Measurements from ENCODE around the gene MTG2.

MTG2 gene

GRCh38 chr20:62182469-62183425 lies at the start of gene MTG2:
MTG2 (plus strand) TSS chr20:62183028; CDS start chr20:62193421, 10,393 bp downstream.
- DNase-seq (ENCODE audit: low spot score), result peak; percentile 100

- no peak for DNase-seq (ENCODE audit: low spot score)
These were observed 49.6 kb upstream of the MTG2 start for GRCh38 chr20:62133051-62133845.

GRCh38 chr20:62133864-62134263 lies 49.0 kb upstream of the MTG2 start:
- DNase-seq (ENCODE audit: low spot score), result peak; percentile 55

- DNase-seq (ENCODE audit: low spot score), result no peak
These were observed 48.0 kb upstream of the MTG2 start for GRCh38 chr20:62134735-62135231.

GRCh38 chr20:62135573-62136266 lies 47.1 kb upstream of the MTG2 start:
- DNase-seq (ENCODE audit: low spot score), result no peak

DNA sequence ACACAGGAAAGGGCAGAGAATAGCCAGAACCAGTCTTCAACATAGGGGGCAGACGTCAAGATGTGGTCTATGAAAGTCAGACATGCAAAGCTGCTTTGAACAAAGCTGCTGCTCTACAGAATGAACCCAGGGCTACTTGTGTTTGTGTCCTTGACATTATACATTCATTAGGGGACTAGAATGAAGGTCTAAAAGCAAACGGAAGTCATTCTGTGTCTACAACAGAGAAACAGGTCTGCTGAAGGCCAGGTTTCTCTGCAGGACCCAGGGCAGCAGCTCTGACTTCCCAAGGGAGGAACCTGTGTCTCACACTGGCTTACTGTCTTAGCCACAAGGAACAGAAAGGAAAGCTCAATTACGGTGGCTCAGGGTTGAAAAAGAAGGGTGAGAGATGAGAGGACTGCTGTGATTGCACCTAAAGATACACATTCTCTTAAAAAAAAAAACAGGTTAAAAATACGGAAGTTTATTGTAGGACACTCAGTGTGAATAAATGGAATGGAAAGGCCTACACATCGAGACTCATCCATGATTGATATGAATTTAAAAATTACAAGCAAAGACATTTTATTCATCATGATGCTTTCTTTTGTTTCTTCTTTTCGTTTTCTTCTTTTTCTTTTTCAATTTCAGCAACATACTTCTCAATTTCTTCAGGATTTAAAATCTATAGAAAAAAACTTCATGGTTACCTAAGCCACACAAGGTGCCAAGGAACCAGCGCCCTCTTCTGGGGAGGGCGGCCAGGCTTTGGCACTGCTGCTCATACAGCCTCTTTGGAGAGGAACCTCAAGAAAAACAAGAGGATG lies 46.3 kb upstream of the MTG2 start:
- peak; percentile 76 for DNase-seq (ENCODE audit: low spot score)

DNA sequence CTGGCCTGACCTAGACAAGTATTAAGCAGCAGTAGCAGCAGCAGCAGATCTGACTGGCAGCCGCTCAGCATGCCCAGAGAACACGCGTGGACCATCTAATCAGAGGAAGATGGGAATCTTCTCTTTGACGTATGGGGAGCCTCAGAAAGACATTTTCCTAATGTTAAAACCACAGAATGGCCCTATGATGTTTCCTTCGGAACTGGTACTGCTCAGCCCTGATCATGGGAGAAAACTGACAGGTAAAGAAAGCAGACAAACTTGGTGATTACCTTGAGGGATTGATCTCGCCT lies 45.8 kb upstream of the MTG2 start:
- DNase-seq (ENCODE audit: low spot score), result no peak

GRCh38 chr20:62137478-62138203 lies 45.2 kb upstream of the MTG2 start:
- DNase-seq (ENCODE audit: low spot score), result no peak

DNA sequence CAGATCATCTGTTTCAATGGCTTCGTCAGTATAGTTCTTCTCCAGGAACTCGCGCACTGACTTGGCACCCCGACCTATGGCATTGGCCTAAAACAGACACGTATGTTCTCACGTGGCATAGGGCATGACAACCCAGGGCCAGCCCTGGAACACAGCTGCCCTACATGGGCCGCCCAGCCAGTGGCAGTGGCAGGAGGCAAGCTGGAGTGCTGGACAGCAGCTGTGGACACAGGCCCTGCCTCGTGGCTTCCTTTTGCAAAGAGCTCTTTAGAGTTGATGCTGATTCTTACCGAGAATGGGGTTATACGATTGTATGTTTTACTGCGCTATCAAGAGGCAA lies 44.7 kb upstream of the MTG2 start:
- no peak for DNase-seq (ENCODE audit: low spot score)

DNA sequence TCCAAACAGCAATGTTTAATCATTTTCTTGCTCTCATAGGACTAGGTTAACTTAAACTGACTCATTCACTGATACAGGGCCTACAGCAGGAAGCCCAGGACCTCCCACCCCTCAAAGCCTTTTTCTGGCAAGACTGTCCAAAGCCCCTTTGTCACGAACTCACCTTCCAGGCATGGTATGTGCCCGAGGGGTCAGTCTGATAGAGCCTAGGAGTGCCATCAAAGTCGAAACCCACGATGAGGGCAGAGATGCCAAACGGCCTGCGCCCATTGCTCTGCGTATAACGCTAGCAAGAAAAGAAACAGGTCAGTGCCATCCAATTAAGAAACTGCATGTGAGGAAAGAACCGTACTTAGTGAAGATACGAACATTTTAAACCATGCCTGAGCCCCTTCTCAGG lies 43.9 kb upstream of the MTG2 start:
- no peak for DNase-seq (ENCODE audit: low spot score)

GRCh38 chr20:62139636-62140035 lies 43.2 kb upstream of the MTG2 start:
- DNase-seq (ENCODE audit: low spot score), result no peak

DNA sequence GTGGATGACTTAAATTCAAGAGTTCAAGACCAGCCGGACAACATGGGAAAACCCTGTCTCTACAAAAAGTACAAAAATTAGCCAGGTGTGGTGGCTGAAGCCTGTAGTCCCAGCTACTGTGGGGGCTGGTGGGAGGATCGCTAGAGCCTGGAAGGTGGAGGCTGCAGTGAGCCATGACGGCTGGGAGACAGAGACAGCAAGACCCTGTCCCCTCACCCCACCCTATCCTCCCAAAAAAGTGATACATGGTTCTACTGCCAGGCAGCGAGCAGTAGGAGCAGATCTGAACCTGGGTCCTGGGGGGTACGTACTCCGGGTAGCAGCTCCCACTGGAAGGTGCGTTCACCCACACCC lies 41.8 kb upstream of the MTG2 start:
- no peak for DNase-seq (ENCODE audit: low spot score)

DNA sequence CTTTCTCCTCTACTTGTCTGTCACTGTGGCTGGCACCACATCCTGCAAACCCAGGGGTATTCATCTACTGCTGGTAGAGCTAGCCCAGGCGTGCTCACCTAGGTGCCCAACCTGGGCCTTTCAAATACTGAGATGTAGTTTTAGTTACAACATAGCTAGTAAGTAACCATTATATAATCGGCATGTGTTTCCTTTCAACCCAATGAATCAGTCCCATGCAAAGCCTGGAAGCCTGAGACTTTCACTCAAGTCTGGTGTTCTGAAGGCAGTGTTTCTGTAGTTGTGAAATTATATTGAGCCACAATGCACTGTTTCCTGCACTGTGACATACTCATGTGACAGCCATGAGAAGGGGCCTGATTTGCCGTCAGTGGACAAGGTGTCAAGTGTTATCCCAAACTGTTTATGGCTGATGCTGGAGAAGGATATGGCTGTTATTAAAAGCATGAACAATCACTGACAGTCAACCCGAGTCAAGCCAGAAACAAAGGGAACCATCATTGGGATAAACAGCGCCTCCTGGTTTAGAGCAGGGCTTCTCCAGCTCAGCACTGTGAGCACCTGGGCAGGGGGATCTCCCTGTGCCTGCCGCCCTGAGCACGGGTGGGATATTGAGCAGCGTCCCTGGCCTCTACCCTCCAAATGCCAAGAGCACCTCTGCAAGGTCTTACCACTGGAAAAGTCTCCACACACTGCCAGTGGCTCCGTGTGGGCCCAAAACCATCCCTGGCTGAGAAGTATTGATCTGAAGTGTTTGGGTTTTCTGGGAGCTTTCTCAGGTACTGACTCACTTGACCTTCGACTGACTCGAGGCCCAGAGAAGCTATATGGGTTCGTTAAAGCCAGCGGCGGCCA lies 41.2 kb upstream of the MTG2 start:
- no peak for DNase-seq (ENCODE audit: low spot score)

- no peak for DNase-seq (ENCODE audit: low spot score)
These were observed 40.4 kb upstream of the MTG2 start for GRCh38 chr20:62142252-62143080.

GRCh38 chr20:62143081-62143956 lies 39.5 kb upstream of the MTG2 start, which contains the start of the genes PSMA7 and SS18L1:
PSMA7 (minus strand) TSS chr20:62143394; CDS start chr20:62143303, 91 bp downstream.
SS18L1 (plus strand) TSS chr20:62143769; CDS start chr20:62143821, 52 bp downstream.
- DNase-seq (ENCODE audit: low spot score), result peak; percentile 95

- peak; percentile 72 for DNase-seq (ENCODE audit: low spot score)
These were observed 38.6 kb upstream of the MTG2 start for GRCh38 chr20:62143957-62144825.

GRCh38 chr20:62145688-62146018 lies 37.2 kb upstream of the MTG2 start:
- no peak for DNase-seq (ENCODE audit: low spot score)
